HepG2 (cell line): ENCODE results near the gene PREX1. TPM values are rescaled to one million over a fixed set of nuclear protein-coding genes. Genes with fewer than 3 reads are reported as not detected.
"Not testable (repeated sequence)": the region's sequence is repeated elsewhere in the genome, so short reads cannot be mapped to it uniquely, and the experiment has no call there.

ENCODE experiments used
- ATAC-seq: fragments of 200-7000 bp; cut with Tn5 transposase; 3 replicates; pipeline ENCODE4 v1.9.1; 2020; ENCODE audit warnings: mild to moderate bottlenecking, moderate library complexity
- BruUV-seq: library from RNA; stranded (reverse); fragments of 400-500 nt; replicated peaks from 2 replicates; lab custom pipeline; 2021; lab: Mats Ljungman, UMichigan
- CTCF ChIA-PET: fragments of 300-600 bp; formaldehyde crosslinking; extraction: SDS; loops from one replicate; lab custom pipeline; 2021; ENCODE audit warnings: low total read pairs, inconsistent platforms, low intra/inter-chr PET ratio; lab: Yijun Ruan, JAX
- POLR2A ChIA-PET: fragments of 350-600 bp; sonication (Branson Sonifier 250); formaldehyde crosslinking; loops from one replicate; lab custom pipeline; 2020; ENCODE audit warnings: antibody characterized with exemption, inconsistent platforms; lab: Yijun Ruan, JAX
- DNase-seq: peaks from one replicate; pipeline ENCODE4 v3.0.0-alpha.2; 2015; ENCODE audit warnings: low spot score
- FAIRE-seq: peaks from 3 replicates; lab custom pipeline; 2011; peaks lifted over from hg19 to GRCh38; lab: Jason Lieb, UNC
- H2AFZ ChIP-seq: one replicate; pipeline ENCODE4 v1.6.1; 2011; ENCODE audit warnings: low read length, inconsistent platforms
- H3K27ac ChIP-seq: fragments of 300-600 bp; 3 replicates; pipeline ENCODE4 v1.8.0; 2011; ENCODE audit warnings: mixed run types, mild to moderate bottlenecking, mixed read lengths, low read length, inconsistent platforms; ENCODE audit not compliant: insufficient read depth; ENCODE audit errors: extremely low read length
- H3K27me3 ChIP-seq, 2 experiments: fragments of 200-600 bp in 1 of 2; 2 replicates in 1 of 2; 3 replicates in 1 of 2; pipeline versions ENCODE4 v1.6.0 to v1.8.0; 2011; ENCODE audit warnings: low read length in 2 of 2, mild to moderate bottlenecking in 2 of 2, moderate library complexity in 2 of 2, inconsistent platforms in 1 of 2; ENCODE audit not compliant: insufficient read depth in 2 of 2, control insufficient read depth in 1 of 2
- H3K36me3 ChIP-seq, 2 experiments: fragments of 200-600 bp in 1 of 2; replicated peaks in 1 of 2; 2 replicates in 1 of 2; 3 replicates in 1 of 2; pipeline versions ENCODE4 v1.5.1 to v1.8.0; 2011; ENCODE audit warnings: low read length in 2 of 2, inconsistent platforms in 1 of 2; ENCODE audit not compliant: insufficient read depth in 2 of 2, control insufficient read depth in 1 of 2
- H3K4me1 ChIP-seq: 2 replicates; pipeline ENCODE4 v1.5.1; 2012; ENCODE audit warnings: low read length, inconsistent platforms; ENCODE audit not compliant: insufficient read depth
- H3K4me2 ChIP-seq: 2 replicates; pipeline ENCODE4 v1.6.0; 2011; ENCODE audit warnings: low read depth, low read length, inconsistent platforms
- H3K4me3 ChIP-seq, 3 experiments: fragments of 200-600 bp in 1 of 3; sonication (generic), shearing (Covaris generic) in 1 of 3; replicated peaks in 1 of 3; 2 replicates each; pipeline ENCODE4 v1.5.1; 2011 to 2016; ENCODE audit warnings: low read length in 3 of 3, inconsistent platforms in 2 of 3, low read depth in 2 of 3, mild to moderate bottlenecking in 2 of 3, control low read depth in 1 of 3, mixed read lengths in 1 of 3; ENCODE audit not compliant: insufficient read depth in 1 of 3
- H3K79me2 ChIP-seq: one replicate; pipeline ENCODE4 v1.6.1; 2011; ENCODE audit warnings: low read length, inconsistent platforms; ENCODE audit not compliant: insufficient read depth
- H3K9ac ChIP-seq: 2 replicates; pipeline ENCODE4 v1.6.0; 2011; ENCODE audit warnings: mild to moderate bottlenecking, low read depth, low read length, inconsistent platforms; ENCODE audit not compliant: insufficient read depth
- H3K9me3 ChIP-seq: 2 replicates; pipeline ENCODE4 v1.5.1; 2012; ENCODE audit warnings: mild to moderate bottlenecking, low read length
- H4K20me1 ChIP-seq: 2 replicates; pipeline ENCODE4 v1.6.0; 2011; ENCODE audit warnings: inconsistent platforms, mild to moderate bottlenecking, low read length, moderate library complexity; ENCODE audit not compliant: insufficient read depth
- MAFF ChIP-seq: IDR thresholded peaks from 2 replicates; pipeline ENCODE4 v1.6.1; 2011; ENCODE audit warnings: low read depth, low read length, improper control_type of control experiment
- MAFK ChIP-seq, 2 experiments: IDR thresholded peaks in 1 of 2; conservative IDR thresholded peaks in 1 of 2; 2 replicates each; pipeline ENCODE4 v1.6.1; 2011; ENCODE audit warnings: improper control_type of control experiment in 2 of 2, low read length in 2 of 2
- ZNF30 ChIP-seq: sonication (generic); formaldehyde crosslinking; IDR thresholded peaks from 2 replicates; pipeline ENCODE4 v1.5.0; 2020; ENCODE audit warnings: mild to moderate bottlenecking, missing genetic modification reagents
- WGBS: methylation state at CpG from one replicate; pipeline ENCODE4 v1.1.6; 2017; ENCODE audit warnings: low lambda C conversion rate; 5-methylcytosine and 5-hydroxymethylcytosine counted together
- in situ Hi-C: cut with HindIII; loops from 2 replicates; pipeline ENCODE4 v1.10.0; 2017; ENCODE audit warnings: low pct_unique_long_range_greater_than_20kb; ENCODE audit not compliant: extremely low pct_ligation_motif_present
- intact Hi-C: fragments of 100-400 bp; cut with micrococcal nuclease; formaldehyde crosslinking; loops from one replicate; pipeline ENCODE4 v1.10.0; 2022; ENCODE audit not compliant: unreplicated experiment
- polyA plus RNA-seq, 8 experiments: library from polyadenylated mRNA; depleted of rRNA in 3 of 8; stranded (reverse) in 7 of 8; unstranded in 1 of 8; fragments of >200 nt; fragmentation: Illumina TruSeq in 4 of 8; extraction: Trizol in 4 of 8; gene quantifications; 2 replicates each; pipeline versions ENCODE4 v1.2.1 to v1.2.3, GENCODE V29; 2011 to 2016; ENCODE audit warnings: low read depth in 4 of 8, missing spikeins in 1 of 8, mixed read lengths in 1 of 8; ENCODE audit not compliant: insufficient read depth in 1 of 8
- total RNA-seq, 5 experiments: library from RNA; depleted of rRNA; stranded (reverse); fragments of >200 nt; fragmentation: Illumina TruSeq; extraction: Trizol; gene quantifications; 2 replicates each; pipeline ENCODE4 v1.2.3, GENCODE V29; 2016; ENCODE audit warnings: low read depth in 1 of 5

PREX1 gene
- total and polyA plus RNA-seq, 2 of the 13 experiments (the other 11 are each of a cell fraction or from before 2014, with no cell fraction given) = 0.02 to 0.04 TPM

DNA sequence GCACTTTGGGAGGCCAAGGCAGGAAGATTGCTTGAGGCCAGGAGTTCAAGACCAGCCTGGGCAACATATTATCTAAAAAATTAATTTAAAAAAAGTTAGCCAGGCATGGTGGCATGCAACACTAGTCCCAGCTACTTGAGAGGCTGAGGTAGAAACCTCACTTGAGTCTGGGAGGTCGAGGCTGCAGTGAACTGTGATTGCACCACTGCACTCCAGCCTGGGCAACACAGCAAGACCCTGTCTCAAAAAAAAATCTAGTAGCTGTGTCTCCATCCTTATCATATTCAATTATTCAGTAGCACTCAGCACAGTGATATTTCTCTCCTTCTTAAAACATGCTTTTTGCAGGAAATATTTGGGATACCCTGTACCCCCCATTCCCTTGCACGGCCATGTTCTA is 16.1 kb upstream of the PREX1 start:
- H3K79me2 ChIP-seq, H3K27ac ChIP-seq, H4K20me1 ChIP-seq, H3K36me3 ChIP-seq, DNase-seq, H3K4me2 ChIP-seq, ATAC-seq, FAIRE-seq, H3K4me1 ChIP-seq, H3K9ac ChIP-seq, H3K9me3 ChIP-seq, in situ Hi-C loops, intact Hi-C loops, BruUV-seq, H3K4me3 ChIP-seq, H2AFZ ChIP-seq, CTCF ChIA-PET: not testable (repeated sequence)
- H3K27me3 ChIP-seq = peaks cover 0 to 19% of the 10 kb centered on the region in 2 experiments; a peak in 3 of 5 replicates
- WGBS = 44% methylated on average over 2 of the region's 2 CpGs
- POLR2A ChIA-PET = interaction anchor here (0.7 kb wide), 1 partner anchor 1678 kb away, joined by 3 read pairs; no protein-coding TSS in a partner anchor

DNA sequence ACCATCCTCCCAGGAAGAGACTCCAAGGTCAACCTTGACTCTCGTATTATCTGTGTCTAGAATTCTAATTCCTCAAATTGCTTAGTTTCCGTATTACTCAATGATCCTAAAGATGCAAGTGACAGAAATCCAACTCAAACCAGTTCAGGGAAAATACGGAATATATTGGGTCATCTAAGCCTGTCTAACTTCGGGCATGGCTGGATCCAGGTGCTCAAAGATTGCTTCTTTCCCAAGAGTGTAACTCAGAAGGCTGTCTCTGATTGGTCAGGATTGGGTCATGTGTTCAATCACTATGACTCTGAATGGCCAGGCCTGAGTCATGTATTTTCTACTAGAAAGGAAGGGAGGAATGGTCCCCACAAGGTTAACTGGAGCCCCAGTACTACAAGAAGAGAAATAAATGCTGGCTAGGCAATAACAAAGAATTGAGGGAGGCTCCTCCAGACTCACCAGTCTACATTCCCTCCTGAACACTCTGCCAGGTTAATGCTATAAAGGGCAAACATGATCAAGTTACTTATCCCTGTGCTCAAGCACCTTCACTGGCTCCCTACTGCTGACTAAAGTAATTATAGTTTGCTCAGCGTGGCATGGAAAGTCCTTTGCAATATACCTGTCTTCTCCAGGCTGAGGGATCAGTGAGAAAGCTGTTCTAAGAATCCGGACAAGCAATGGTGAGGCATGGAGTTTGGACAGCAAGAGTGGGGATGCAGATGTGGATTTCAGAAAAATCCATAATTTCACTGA is 15.4 kb upstream of the PREX1 start:
- no peaks in the 10 kb centered on the region for H3K9me3 ChIP-seq
- no peak overlapping the region for H3K4me3 ChIP-seq
- no peaks in the 10 kb centered on the region for H4K20me1 ChIP-seq
- FAIRE-seq = no peak
- H3K79me2 ChIP-seq = no peaks in the 10 kb centered on the region
- no peak overlapping the region for H3K27ac ChIP-seq
- H3K27me3 ChIP-seq = peaks cover 0 to 19% of the 10 kb centered on the region in 2 experiments; a peak in 3 of 5 replicates
- H3K4me2 ChIP-seq = no peak overlapping the region
- intact Hi-C loops (no loop called here), in situ Hi-C loops (no loop called here)
- no TSS peak for BruUV-seq
- H3K36me3 ChIP-seq = no peaks in the 10 kb centered on the region
- no peaks in the 10 kb centered on the region for H3K4me1 ChIP-seq
- ATAC-seq = no peak
- POLR2A ChIA-PET = no interaction called here
- DNase-seq = no peak
- CTCF ChIA-PET = no interaction called here
- 19% methylated on average over 6 of the region's 6 CpGs for WGBS
- peak; percentile 53 to 68 for TF ChIP-seq MAFK (conservative IDR thresholded peaks at IDR 0.05 in 1 of 2, IDR thresholded peaks at IDR 0.05 in 1 of 2; ENCODE audit: low read length in 2 of 2)
- peak; percentile 54; the same call in 1 of the 2 replicates for TF ChIP-seq MAFF
- TF ChIP-seq ZNF30 = no peak
- H3K9ac ChIP-seq = no peak overlapping the region
- H2AFZ ChIP-seq = no peak overlapping the region
